WERI-Rb-1 (cell line): ENCODE measurements around the gene GFPT2.
A peak's percentile ranks its signal among the peaks of the same experiment; 100 is the strongest.

Experiments
- DNase-seq: peaks from one replicate; pipeline ENCODE4 v3.0.0-alpha.2; 2020
- H3K27ac ChIP-seq: fragments of 250-450 bp; sonication (Bioruptor Pico); 2 replicates; pipeline ENCODE4 v1.5.1; 2020; ENCODE audit warnings: mild to moderate bottlenecking, moderate library complexity
- H3K27me3 ChIP-seq: fragments of 250-450 bp; sonication (Bioruptor Pico); 2 replicates; pipeline ENCODE4 v1.5.1; 2021; ENCODE audit warnings: mild to moderate bottlenecking, low read depth, moderate library complexity; ENCODE audit not compliant: insufficient read depth, severe bottlenecking
- H3K36me3 ChIP-seq: fragments of 250-450 bp; sonication (Bioruptor Pico); 2 replicates; pipeline ENCODE4 v1.5.1; 2020; ENCODE audit warnings: mild to moderate bottlenecking, moderate library complexity
- H3K4me3 ChIP-seq: 2 replicates; pipeline ENCODE4 v1.5.1; 2011; ENCODE audit warnings: low read depth, mild to moderate bottlenecking, control low read depth, low read length
- H3K9me3 ChIP-seq: fragments of 250-450 bp; sonication (Bioruptor Pico); 2 replicates; pipeline ENCODE4 v1.5.1; 2021; ENCODE audit warnings: mild to moderate bottlenecking, moderate library complexity; ENCODE audit not compliant: severe bottlenecking
- CTCF ChIP-seq: IDR thresholded peaks from 2 replicates; pipeline ENCODE4 v1.5.1; 2011; ENCODE audit warnings: low read depth, mild to moderate bottlenecking, control low read depth, inconsistent platforms, low read length

GFPT2 gene

DNA sequence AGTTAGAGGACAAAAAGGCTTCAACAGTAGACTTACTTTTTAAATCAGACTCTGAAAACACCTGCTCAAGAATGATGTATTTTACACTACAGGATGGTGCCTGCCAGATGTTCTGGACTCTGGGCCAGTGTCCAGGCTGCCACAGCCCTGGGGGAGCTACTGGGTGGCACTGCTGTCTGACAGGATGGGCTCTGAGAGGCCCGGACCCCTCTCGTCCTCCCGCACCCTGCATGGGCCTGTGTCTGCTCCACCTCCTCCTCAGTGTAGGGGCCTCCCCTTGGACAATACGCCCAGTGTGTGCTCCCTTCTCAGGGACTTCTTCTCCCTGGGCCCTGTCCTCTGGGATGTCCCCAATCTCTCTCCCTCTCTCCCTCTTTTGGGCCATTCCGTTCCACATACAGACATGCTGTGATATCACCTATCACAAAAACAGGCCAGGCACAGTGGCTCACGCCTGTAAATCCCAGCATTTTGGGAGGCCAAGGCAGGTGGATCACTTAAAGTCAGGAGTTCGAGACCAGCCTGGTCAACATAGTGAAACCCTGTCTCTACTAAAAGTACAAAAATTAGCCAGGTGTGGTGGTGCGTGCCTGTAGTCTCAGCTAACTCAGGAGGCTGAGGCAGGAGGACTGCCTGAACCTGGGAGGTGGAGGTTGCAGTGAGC, 23.4 kb downstream of the GFPT2 start:
- Histone ChIP-seq H3K9me3 (no peaks in the 10 kb centered on the region), H3K36me3 (no peaks in the 10 kb centered on the region)

GRCh38 chr5:180329138-180329435, 24.0 kb downstream of the GFPT2 start:
- TF ChIP-seq CTCF: no peak

More for the DNA sequence above, 23.4 kb downstream of the GFPT2 start:
- TF ChIP-seq CTCF: no peak
- no peak for DNase-seq
- H3K27ac ChIP-seq: no peak overlapping the region
- H3K4me3 ChIP-seq: no peak overlapping the region
- no peaks in the 10 kb centered on the region for H3K27me3 ChIP-seq

GRCh38 chr5:180328296-180329137, 24.6 kb downstream of the GFPT2 start:
- H3K9me3 ChIP-seq: no peaks in the 10 kb centered on the region
- H3K36me3 ChIP-seq: no peaks in the 10 kb centered on the region
- no peaks in the 10 kb centered on the region for H3K27me3 ChIP-seq
- TF ChIP-seq CTCF: peak; percentile 74
- peak; percentile 76 for DNase-seq
- no peak overlapping the region for H3K4me3 ChIP-seq
- H3K27ac ChIP-seq: no peak overlapping the region

More at GRCh38 chr5:180329138-180329435, 24.0 kb downstream of the GFPT2 start:
- Histone ChIP-seq H3K27me3 (no peaks in the 10 kb centered on the region), H3K36me3 (no peaks in the 10 kb centered on the region), H3K4me3 (no peak overlapping the region), H3K27ac (no peak overlapping the region), H3K9me3 (no peaks in the 10 kb centered on the region)
- no peak for DNase-seq

GRCh38 chr5:180326989-180327565, 26.1 kb downstream of the GFPT2 start:
- TF ChIP-seq CTCF: no peak
- Histone ChIP-seq H3K36me3 (no peaks in the 10 kb centered on the region), H3K27ac (no peak overlapping the region), H3K4me3 (no peak overlapping the region), H3K9me3 (no peaks in the 10 kb centered on the region), H3K27me3 (no peaks in the 10 kb centered on the region)
- no peak for DNase-seq

GRCh38 chr5:180324601-180324950, 28.6 kb downstream of the GFPT2 start:
- Histone ChIP-seq H3K36me3 (no peaks in the 10 kb centered on the region), H3K4me3 (no peak overlapping the region), H3K27ac (no peak overlapping the region), H3K27me3 (no peaks in the 10 kb centered on the region), H3K9me3 (no peaks in the 10 kb centered on the region)
- no peak for TF ChIP-seq CTCF
- no peak for DNase-seq
